CMK (cell line): ENCODE measurements around the gene WSB2.

ENCODE experiments used
- DNase-seq: peaks from one replicate; pipeline ENCODE4 v3.0.0-alpha.2; 2010; ENCODE audit warnings: low read depth

Gene WSB2

DNA sequence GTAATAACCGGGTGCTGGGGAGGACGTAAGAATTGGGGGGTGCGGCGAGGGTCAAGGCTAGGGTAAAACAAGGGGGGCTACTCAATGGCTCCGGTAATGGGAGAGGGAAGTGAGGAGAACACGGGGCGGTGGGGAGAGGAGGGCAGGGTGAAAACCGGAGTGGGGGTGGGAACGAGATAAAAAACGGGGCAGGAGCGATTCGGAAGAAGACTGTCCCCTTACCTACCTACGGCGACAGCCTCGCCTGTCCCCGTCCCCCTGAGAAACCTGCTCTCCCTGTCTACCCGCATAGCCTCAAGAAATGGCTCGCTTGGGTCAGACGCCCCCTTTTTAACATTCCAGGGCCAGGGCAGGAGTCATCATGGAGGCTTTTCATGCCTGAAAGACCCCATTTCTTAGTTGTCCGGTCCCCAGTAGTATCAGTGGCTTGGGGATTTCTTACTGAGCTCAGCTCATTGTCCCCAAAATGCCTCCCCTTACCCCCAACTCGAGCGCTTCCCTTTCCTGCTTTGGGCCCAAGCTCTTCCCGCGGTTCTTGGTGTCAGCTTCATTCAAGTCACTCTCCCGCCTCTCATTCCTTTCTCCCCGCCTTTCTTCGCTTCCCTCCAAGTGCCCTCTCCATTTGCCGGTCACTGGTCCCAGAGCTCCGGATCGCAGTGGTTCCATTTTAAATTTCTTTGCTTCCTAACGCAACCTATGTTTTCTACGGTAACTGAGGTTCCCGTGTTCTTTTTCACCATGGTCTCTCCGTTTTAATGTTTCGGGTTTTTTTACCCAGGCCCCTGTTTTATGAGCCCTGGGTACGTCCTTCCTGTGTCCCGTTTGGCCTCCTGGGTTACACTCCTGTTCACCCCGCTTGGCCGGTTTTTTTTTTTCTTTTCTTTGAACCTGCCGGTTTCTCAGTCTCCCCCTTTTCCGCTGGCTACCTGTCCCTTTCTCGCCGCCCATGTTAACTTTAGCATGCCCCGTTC, 1.2 kb upstream of the WSB2 start:
- no peak for DNase-seq

- DNase-seq, result no peak
Observed at GRCh38 chr12:118060301-118061010, 523 bp downstream of the WSB2 start.

GRCh38 chr12:118059341-118060191, 1.4 kb downstream of the WSB2 start:
- DNase-seq, result no peak

DNA sequence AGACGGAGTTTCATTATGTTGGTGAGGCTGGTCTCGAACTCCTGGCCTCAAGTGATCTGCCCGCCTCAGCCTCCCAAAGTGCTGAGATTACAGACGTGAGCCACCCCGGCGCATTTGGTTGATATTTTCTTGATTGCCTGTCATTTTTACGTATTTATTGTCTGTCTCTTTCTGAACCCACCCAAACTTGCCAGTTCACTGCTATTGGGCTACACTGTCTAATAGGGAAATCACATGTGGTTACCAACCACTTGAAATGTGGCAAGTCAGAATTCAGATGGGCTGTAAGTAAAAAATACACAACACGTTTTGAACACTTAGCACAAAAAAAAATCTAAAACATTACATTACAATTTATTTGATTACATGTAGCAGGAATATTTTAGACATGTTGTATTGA, 2.1 kb downstream of the WSB2 start:
- DNase-seq, result no peak

GRCh38 chr12:118058227-118058626, 2.8 kb downstream of the WSB2 start:
- no peak for DNase-seq

- no peak for DNase-seq
Observed at GRCh38 chr12:118055865-118056773, 4.9 kb downstream of the WSB2 start.

DNA sequence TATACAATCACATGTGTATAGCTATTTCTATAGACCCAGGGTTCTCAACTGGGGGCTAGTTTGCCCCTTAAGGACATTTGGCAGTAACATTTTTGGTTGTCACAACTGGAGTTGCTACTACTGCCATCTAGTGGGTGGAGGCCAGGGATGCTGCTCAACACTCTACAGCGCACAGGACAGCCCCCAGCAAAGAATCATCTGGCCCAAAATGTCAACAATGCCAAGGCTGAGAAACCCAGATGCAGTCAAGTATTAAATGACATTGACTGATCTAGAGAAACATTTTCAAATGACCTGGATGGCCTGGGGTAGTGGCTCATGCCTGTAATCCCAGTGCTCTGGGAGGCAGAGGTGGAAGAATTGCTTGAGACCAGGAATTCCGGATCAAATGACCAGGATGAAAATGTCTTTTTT, 5.8 kb downstream of the WSB2 start:
- DNase-seq, result peak; percentile 56

DNA sequence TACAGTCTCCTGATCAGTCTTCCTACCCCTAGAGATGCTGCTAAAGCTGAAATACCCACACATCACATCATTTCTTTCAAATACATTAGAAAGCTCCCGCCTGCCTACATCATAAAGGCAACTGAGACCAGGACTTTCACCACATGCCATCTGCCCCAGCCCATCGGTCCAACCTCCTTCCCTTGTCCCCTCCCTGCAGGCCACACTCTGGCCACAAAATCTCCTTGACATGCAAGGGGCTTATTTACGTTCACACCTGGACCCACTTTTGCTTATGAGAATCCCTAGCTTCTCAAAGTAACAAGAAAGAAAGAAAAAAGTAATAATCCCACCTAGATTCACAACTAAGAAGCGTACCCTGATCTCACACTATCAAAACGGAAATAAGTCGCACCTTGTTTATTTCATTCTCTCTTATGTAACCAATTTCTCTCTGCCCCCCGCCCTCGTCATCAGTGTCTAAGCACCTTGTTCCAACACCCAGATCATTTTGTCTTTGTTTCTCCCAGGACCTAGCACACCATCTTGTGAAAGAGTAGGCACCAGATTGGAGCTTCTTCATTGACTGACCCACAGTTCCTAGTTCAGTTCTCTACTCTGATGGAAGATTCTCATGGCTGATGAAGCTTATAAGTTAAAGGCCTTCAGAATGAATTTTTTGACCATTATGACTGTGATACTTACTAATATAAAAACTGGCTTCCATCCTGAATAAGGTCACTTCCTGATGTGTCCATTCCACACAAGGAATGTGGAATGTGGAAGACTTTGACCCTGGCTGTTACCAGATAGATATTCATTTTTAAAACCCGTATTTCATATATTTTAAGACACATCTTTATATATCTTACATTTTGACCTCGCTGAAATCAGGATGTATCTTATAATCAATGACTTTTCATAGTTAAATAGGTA, 7.7 kb downstream of the WSB2 start:
- DNase-seq, result no peak

DNA sequence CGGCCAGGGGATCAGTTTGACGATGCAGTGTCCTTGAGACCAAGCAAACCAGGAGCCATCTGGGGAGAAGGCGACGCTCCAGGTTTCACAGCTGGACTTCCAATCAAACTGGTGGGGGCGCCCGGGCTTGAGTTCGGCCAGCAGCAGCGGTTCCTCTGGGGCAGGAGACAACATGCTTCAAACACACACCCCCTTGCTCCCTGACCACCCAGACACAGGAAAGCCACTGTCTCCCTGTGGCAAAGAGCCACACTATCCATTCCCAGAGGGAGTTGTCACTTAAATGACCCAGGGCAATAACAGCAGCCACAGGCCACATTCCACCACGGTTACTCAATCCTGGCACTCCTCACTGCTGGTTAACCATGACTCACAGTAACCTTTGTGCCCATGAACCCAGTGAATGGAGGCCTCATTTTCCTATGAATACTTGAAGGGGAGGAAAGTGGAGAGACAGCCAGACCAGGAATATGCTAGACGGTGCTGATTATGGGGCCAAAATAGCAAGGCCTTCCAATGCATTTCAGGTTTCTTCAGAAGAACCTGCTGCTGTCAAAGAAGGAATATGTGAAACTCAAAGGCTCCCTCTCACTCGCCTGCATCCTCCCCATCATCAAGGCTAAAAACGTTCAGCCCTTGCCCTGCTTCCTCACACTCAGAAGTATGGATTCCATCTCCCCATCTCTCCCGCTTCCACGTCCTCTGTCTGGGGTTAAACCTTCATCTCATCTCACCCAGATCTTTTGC, 8.5 kb downstream of the WSB2 start:
- no peak for DNase-seq

DNA sequence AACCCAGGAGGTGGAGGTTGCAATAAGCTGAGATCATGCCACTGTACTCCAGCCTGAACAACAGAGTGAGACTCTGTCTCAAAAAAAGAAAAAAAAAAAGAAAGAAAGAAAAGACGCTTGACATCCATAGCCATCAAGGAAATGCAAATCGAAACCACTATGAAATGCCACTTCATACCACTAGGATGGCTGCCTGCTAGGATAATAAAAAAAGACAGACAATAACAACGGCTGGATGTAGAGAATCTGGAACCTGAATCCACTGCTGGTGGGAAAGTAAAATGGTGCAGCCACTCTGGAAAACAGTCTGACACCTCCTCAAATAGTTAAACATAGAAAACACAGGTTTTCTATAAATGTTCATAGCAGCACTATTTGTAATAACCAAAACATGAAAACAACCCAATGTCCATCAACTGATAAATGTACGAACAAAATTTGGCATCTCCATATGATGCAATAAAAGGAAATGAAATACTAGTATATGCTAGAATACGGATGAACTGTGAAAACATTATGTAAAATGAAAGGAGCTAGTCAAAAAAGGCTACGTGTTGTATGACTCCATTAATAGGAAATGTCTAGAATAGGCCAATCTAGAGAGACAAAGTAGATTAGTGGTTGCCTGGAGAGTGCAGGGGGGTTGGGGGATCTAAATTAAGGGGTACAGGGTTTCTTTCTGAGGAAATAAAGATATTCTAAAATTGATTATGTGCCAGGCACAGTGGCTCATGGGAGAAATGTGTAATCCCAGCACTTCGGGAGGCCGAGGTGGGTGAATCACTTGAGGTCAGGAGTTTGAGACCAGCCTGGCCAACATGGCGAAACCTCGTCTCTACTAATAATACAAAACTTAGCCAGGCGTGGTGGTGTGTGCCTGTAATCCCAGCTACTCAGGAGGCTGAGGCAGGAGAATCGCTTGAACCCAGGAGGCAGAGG, 9.7 kb downstream of the WSB2 start:
- DNase-seq, result no peak

- no peak for DNase-seq
Observed at GRCh38 chr12:118046430-118046829, 14.5 kb downstream of the WSB2 start.

DNA sequence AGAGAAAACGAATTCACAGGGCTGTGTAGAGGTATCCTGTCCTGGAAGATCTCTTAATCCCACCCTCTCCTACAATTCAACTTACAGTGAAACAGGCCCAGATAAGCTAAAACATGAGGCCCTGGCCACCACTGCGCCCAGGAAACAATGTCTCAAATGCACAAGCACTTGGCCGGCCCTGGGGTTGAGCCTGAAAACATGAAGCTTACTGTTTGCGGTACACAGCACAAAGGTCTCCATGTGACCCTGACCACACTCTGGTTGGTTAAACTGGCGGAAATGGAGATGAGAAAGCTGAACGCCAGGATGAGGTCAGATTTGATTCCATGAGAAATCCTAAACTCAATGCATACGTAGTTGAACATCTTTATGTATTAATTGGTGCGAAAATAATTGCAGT, 16.4 kb downstream of the WSB2 start:
- no peak for DNase-seq

DNA sequence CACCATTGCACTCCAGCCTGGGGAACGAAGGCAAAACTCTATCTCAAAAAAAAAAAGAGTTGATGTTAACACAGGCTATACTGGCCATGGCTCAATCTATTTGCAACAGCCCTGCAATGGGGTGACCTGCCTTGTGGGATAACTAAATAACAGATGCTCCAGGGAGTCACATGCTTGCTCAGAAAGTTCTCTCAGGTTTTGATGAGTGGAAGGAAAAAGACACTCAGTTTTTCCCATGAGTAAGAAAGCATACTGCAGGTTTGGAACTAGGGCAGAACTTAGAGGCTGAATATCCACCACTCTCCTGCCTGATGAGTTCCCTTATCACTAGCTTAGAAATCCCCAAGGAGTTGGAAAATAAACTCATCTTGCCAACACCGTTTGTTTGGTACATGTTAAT, 16.9 kb downstream of the WSB2 start:
- DNase-seq, result no peak

DNA sequence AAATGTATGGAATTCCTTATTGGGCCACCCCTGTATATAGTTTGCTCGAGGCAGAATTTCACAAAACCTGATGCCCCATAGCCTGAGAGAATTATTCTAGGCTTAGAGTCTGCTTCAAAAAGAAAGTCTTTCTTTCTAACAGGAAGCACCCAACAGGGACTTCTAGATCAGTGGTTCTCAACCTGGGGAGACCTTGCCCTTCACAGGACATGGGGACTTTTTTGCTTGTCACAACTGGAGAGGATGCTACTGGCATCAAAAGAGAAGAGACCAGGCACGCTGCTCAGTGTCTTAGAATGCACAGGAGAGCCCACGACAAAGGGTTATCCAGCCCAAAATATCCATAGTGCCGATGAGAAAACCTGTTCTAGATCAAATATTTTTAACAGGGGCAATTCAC, 18.9 kb downstream of the WSB2 start:
- no peak for DNase-seq

DNA sequence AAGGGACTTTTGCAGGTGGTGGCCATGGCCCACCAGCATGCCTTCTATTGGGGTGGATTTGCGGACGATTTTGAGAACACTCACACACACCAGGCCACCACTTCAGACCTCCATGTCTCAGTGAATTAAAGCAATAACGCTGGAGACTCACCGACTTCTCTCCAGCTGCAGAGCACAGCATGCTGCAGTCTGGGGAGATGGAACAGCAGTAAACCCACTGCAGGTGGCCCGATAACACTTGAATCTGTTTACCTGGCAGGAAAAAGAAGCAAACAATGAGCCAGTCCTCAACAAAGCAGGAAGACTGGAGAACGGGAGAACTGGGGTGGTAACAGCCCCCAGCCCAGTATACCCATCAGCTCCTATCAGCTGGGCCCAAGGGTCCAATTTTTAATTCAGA, 22.8 kb downstream of the WSB2 start:
- DNase-seq, result no peak

- DNase-seq, result no peak
Observed at GRCh38 chr12:118036672-118037411, 24.1 kb downstream of the WSB2 start.

- no peak for DNase-seq
Observed at GRCh38 chr12:118035190-118036041, 25.6 kb downstream of the WSB2 start.
